ENCODE measurements around the gene DUSP22.

DUSP22 gene

DNA sequence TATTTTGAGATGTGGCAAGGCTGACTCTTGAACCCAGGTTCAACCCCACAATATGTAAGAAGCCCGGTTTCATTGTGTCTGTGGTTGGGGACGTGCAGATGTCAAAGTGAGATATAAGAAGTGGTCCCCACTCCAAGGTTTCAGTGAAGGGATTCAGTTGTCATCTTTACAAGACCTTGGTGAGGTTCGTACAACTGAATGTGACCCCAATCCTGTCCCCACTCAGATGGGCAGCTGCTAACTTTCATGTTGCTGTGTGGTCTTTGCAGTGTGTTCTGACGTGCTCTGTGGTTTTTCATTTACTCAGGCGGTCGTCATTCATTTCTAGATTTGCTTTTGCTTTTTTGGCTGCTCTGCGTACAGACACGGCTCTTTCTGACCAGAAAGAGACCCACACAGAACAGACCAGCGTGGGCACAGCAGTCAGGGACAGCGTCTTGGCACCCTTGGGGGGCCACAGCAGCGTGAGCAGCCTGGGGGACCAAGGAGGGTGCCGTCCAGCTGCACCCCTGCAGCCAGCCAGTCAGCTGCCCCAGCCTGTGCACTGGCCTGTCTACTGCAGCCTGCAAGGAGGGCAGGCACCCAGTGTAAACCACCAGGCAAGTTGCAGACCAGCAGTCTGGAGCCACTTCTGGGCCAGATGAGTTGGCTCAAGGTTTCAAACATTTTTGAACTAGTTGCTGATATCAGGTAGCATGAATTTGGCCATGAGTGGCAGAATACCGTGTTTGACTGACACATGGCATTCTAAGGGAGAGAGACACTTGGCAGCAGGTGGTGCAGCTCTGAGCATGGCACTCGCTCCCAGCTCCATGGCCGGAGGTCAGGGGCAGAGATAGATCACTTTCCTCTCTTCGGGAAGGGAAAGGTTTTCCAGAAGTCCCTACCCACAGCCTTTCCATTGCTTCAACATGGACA lies 49.9 kb downstream of the DUSP22 start:
- Histone ChIP-seq H3K27ac (no peak overlapping the region), H3K4me2 (no peak overlapping the region), H3K36me3 (peaks cover 37% of the 10 kb centered on the region), H4K20me1 (no peaks in the 10 kb centered on the region; the same call in 1 of the 2 replicates), H3K9me3 (no peaks in the 10 kb centered on the region), H3K9ac (no peak overlapping the region), H3K4me3 (no peak overlapping the region), H3K27me3 (no peaks in the 10 kb centered on the region), H3K4me1 (peaks cover 44% of the 10 kb centered on the region)
- TF ChIP-seq Cebpa-rat (IDR thresholded peaks at IDR 0.05): no peak

DNA sequence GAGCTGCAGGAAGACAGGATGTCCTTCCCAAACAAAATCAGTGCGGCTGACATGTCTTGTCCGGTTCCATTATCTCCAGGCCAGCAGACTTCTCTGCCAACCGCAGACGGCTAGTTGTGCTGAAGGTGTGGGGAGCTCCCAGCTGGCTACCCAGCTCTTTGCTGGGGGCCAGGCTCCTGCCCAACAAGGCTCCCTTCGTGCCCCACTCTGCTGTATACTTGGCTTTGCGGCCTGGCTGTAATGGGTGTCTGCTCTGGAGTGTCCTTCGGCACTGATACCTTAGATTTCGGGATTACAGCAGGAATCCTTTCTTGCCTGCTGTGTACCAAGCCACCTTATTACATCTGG lies 50.5 kb downstream of the DUSP22 start:
- H3K27ac ChIP-seq: no peak overlapping the region
- H3K4me3 ChIP-seq: no peak overlapping the region
- H3K27me3 ChIP-seq: no peaks in the 10 kb centered on the region
- peaks cover 43% of the 10 kb centered on the region for H3K36me3 ChIP-seq
- H3K9me3 ChIP-seq: no peaks in the 10 kb centered on the region
- TF ChIP-seq Cebpa-rat (IDR thresholded peaks at IDR 0.05): no peak
- no peak overlapping the region for H3K4me2 ChIP-seq
- H3K9ac ChIP-seq: no peak overlapping the region
- H3K4me1 ChIP-seq: peaks cover 38% of the 10 kb centered on the region
- no peaks in the 10 kb centered on the region; the same call in 1 of the 2 replicates for H4K20me1 ChIP-seq

DNA sequence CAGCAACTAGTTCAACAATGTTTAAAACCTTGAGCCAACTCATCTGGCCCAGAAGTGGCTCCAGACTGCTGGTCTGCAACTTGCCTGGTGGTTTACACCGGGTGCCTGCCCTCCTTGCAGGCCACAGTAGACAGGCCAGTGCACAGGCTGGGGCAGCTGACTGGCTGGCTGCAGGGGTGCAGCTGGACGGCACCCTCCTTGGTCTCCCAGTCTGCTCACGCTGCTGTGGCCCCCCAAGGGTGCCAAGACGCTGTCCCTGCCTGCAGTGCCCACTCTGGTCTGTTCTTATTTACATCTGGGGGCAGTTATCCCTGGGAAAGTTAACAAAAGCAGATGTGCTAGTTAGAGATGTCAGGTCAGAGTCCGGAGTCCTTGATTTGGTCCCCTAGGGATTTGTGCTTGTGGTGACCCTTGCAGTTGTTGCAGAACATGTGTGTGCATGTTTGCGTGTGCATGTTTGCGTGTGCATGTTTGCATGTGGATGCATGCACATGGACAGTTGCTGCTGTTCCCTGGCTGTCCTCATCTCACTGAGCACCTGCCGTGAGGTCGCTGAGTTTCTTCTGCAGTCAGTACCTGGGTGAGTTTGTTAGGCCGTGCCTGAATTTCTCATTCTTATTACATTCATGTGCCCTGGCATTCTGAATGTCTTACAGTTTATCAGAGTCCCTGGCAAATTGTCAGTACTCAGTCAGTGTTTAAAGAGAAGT lies 51.1 kb downstream of the DUSP22 start:
- Histone ChIP-seq H3K27me3 (no peaks in the 10 kb centered on the region), H3K4me2 (no peak overlapping the region), H3K9me3 (no peaks in the 10 kb centered on the region), H3K4me1 (peaks cover 32% of the 10 kb centered on the region), H3K9ac (no peak overlapping the region), H3K27ac (no peak overlapping the region), H3K4me3 (no peak overlapping the region), H3K36me3 (peaks cover 49% of the 10 kb centered on the region), H4K20me1 (no peaks in the 10 kb centered on the region; the same call in 1 of the 2 replicates)
- no peak for TF ChIP-seq Cebpa-rat (IDR thresholded peaks at IDR 0.05)

DNA sequence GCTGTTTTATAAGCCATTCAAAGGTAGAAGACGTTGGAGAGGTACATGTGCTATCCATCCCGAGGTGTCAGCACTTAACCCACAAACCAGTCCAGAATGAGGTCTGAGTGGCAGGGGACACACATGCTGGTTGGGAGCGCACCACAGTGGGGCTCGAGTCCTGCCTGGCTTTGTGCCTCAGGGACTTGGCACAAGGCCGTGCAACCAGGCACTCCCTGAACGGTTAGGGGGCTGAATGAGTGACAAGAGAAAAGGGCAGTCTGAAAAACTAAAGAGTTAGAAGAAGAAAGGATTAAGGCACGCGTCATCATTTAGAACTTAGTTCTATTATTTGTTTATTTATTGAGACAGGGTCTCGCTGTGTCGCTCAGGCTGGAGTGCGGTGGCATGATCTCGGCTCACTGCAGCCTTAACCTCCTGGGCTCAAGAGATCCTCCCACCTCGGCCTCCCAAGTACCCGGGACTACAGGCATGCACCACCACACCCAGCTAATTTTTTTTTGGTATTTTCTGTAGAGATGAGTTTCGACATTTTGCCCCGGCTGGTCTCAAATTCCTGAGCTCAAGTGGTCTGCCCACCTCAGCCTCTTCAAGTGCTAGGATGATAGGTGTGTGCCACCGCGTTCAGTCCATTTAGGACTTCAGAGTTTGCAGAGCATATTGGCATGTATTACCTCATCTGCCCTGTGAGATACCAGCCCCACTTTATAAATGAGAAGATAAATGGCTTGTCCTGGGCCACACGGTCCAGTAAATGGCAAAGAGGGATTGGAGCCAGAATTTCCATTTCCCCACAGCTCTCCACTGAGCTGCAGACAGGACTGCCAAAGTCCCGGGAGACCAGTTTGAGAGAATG lies 51.9 kb downstream of the DUSP22 start:
- H4K20me1 ChIP-seq: no peaks in the 10 kb centered on the region; the same call in 1 of the 2 replicates
- no peak overlapping the region for H3K27ac ChIP-seq
- no peaks in the 10 kb centered on the region for H3K27me3 ChIP-seq
- no peak overlapping the region for H3K4me3 ChIP-seq
- no peak overlapping the region for H3K4me2 ChIP-seq
- peaks cover 24% of the 10 kb centered on the region for H3K4me1 ChIP-seq
- no peak for TF ChIP-seq Cebpa-rat (IDR thresholded peaks at IDR 0.05)
- H3K36me3 ChIP-seq: peaks cover 57% of the 10 kb centered on the region
- H3K9me3 ChIP-seq: no peaks in the 10 kb centered on the region
- no peak overlapping the region for H3K9ac ChIP-seq

DNA sequence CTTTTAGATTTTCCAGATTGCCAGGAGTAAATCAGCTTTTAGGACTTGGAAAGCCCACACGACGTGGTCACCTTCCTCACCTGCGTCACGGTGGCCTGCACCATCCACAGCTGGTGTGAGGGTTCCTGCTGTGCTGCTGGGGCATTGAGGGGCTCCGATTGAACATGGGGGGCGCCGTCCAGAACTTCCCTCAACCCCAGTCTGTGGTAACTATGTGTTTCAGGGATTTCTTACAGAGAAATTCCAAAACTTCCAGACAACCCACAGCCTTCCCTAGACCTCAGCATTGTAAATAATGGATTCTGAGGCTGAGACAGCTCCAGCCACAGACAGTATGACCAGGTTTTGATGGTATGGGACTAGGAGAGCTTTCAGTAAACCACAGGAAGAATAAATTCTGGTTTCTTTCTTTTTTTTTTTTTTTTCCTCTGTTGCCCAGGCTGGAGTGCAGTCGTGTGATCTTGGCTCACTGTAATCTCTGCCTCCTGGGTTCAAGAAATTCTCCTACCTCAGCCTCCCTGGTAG lies 52.6 kb downstream of the DUSP22 start:
- Histone ChIP-seq H3K4me1 (peaks cover 17% of the 10 kb centered on the region), H4K20me1 (no peaks in the 10 kb centered on the region; the same call in 1 of the 2 replicates), H3K9ac (no peak overlapping the region), H3K27me3 (no peaks in the 10 kb centered on the region), H3K4me3 (no peak overlapping the region), H3K9me3 (no peaks in the 10 kb centered on the region), H3K36me3 (peaks cover 63% of the 10 kb centered on the region), H3K4me2 (no peak overlapping the region), H3K27ac (no peak overlapping the region)
- no peak for TF ChIP-seq Cebpa-rat (IDR thresholded peaks at IDR 0.05)

DNA sequence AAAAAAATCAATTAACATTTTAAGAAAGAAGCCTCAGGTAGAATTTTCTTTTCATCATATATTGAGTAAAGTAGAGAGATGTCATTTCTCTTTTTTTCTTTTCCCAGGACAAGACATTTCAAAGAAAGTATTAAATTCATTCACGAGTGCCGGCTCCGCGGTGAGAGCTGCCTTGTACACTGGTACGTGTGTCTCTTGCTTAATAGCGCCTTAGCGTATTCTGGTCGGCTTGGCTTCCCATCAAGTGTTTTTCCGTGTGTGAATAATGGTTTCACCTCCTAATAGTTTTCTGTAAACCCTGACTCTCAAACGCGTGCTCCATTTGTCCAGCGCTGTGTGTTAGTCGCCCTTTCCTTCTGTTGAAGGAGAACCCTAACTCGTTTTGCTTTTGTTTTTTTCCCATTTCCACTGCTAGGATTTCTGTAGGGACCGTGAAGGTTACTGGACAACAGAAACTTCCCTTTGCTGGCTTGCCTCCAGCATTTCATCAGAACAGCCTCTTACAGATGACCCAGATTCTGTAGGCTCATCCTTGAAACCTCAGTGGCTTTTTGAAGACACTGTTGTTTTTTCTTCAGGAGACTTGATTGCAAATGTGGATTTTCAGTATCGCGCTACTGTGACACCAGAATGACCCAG lies 53.6 kb downstream of the DUSP22 start:
- Histone ChIP-seq H4K20me1 (no peaks in the 10 kb centered on the region; the same call in 1 of the 2 replicates), H3K27ac (no peak overlapping the region), H3K4me1 (peaks cover 7% of the 10 kb centered on the region), H3K36me3 (peaks cover 59% of the 10 kb centered on the region), H3K9ac (no peak overlapping the region), H3K4me3 (no peak overlapping the region), H3K4me2 (no peak overlapping the region), H3K9me3 (no peaks in the 10 kb centered on the region), H3K27me3 (no peaks in the 10 kb centered on the region)
- TF ChIP-seq Cebpa-rat (IDR thresholded peaks at IDR 0.05): no peak

DNA sequence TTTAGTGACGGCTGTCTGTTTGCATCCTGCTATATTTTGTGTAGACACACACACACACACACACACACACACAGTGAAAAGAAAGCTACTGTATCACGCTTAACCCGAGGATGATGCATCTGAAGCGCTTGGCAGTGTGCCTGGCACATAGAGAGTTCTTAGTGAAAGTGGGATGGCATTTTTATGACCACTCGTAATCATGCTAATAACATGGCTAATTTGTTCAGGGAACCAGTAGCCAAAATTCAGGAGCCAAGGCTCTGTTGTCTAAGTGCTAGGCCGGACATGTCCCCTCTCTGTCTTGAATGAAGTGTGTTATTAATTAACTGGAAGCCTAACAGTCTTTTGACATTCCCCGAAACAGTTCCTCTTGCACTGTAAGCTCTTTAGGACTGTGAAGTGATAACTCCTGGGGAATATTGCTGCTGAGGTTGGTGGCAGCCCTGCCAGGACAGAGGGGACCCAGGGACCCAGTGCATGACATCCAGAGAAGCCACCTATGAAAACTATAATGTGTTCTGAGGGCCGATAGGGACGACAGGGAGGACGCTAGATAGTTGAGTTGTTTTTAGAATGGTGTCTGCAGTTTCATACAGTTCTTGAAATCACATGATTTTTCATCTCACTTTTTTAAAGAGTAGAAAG lies 54.2 kb downstream of the DUSP22 start:
- no peak for TF ChIP-seq Cebpa-rat (IDR thresholded peaks at IDR 0.05)
- Histone ChIP-seq H3K27me3 (no peaks in the 10 kb centered on the region), H3K4me3 (no peak overlapping the region), H3K36me3 (peaks cover 58% of the 10 kb centered on the region), H3K27ac (no peak overlapping the region), H3K9ac (no peak overlapping the region), H3K9me3 (no peaks in the 10 kb centered on the region), H3K4me2 (no peak overlapping the region), H4K20me1 (no peaks in the 10 kb centered on the region; the same call in 1 of the 2 replicates), H3K4me1 (0 out of 2 replicates have a peak, but pooled peaks cover 5% of the 10 kb centered on the region)

DNA sequence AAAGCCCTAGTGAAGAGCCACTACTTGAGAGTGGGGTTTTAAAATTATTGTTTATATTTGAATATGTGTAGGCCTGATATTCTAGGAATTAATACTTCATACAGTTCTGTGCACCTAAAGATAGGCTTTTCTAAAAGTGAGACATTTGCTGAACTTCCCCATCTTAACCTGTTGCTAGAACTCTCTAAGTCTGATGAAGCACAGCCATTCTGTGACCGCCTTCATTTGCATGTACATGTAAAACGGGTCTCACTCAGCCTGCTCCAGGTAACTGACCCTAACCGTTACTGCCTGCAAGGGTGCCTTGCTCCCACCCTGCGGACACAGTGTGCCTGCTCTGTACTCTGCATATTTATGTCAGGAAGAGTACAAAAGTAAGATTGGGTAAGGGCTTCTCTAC lies 54.9 kb downstream of the DUSP22 start:
- no peaks in the 10 kb centered on the region for H3K9me3 ChIP-seq

More for the DNA sequence above, 54.9 kb downstream of the DUSP22 start:
- Histone ChIP-seq H3K27ac (no peak overlapping the region), H3K4me1 (no peaks in the 10 kb centered on the region), H3K27me3 (no peaks in the 10 kb centered on the region), H3K4me2 (no peak overlapping the region), H3K36me3 (peaks cover 51% of the 10 kb centered on the region), H4K20me1 (no peaks in the 10 kb centered on the region), H3K4me3 (no peak overlapping the region), H3K9ac (no peak overlapping the region)
- no peak for TF ChIP-seq Cebpa-rat (IDR thresholded peaks at IDR 0.05)

Measured in BLaER1 (cell line).